Activated CD4-positive, alpha-beta memory T cell treated with anti-CD3 and anti-CD28 coated beads for 36 hours (primary cell): ENCODE data around the gene SLC48A1. TPM values are rescaled to one million over a fixed set of nuclear protein-coding genes. Genes with fewer than 3 reads are reported as not detected.

Experiments
- CTCF ChIA-PET: fragments of 350-600 bp; sonication (Branson Sonifier 250); formaldehyde crosslinking; loops from one replicate; lab custom pipeline; 2021; ENCODE audit warnings: antibody characterized with exemption, inconsistent platforms; lab: Charles Lee
- POLR2A ChIA-PET: fragments of 350-600 bp; sonication (Branson Sonifier 250); formaldehyde crosslinking; loops from one replicate; lab custom pipeline; 2021; ENCODE audit warnings: antibody characterized with exemption; lab: Charles Lee
- DNase-seq: peaks from one replicate; pipeline ENCODE4 v3.0.0-alpha.2; 2020
- H3K27ac Mint-ChIP-seq: one replicate; pipeline ENCODE4 v1.8.0; 2021; ENCODE audit warnings: mixed read lengths
- H3K27me3 Mint-ChIP-seq: one replicate; pipeline ENCODE4 v1.8.0; 2021; ENCODE audit warnings: mixed read lengths
- H3K36me3 Mint-ChIP-seq: one replicate; pipeline ENCODE4 v1.8.0; 2021; ENCODE audit warnings: mixed read lengths
- H3K4me1 Mint-ChIP-seq: one replicate; pipeline ENCODE4 v1.8.0; 2021; ENCODE audit warnings: low read depth, mixed read lengths
- H3K4me3 Mint-ChIP-seq: one replicate; pipeline ENCODE4 v1.8.0; 2021; ENCODE audit warnings: mild to moderate bottlenecking, mixed read lengths
- H3K9me3 Mint-ChIP-seq: one replicate; pipeline ENCODE4 v1.8.0; 2021; ENCODE audit warnings: mixed read lengths
- intact Hi-C: fragments of 100-400 bp; cut with micrococcal nuclease; formaldehyde crosslinking; loops from one replicate; pipeline ENCODE4 v1.15.1; 2023
- total RNA-seq, 2 experiments: library from RNA; stranded (reverse); gene quantifications; one replicate each; pipeline ENCODE4 v1.2.3, GENCODE V29; 2021

Gene SLC48A1
- total RNA-seq, 2 experiments from 2014 or later, result 13.7 to 16.2 TPM

GRCh38 chr12:47752121-47752520 lies 20.9 kb upstream of the SLC48A1 start:
- H3K27ac Mint-ChIP-seq, result no peak overlapping the region
- CTCF ChIA-PET, result interaction anchor here (0.9 to 14.4 kb wide), 3 partner anchors 9 to 86 kb away, joined by 3 to 361 read pairs (median 6); no protein-coding TSS in a partner anchor
- intact Hi-C loops, result no loop called here
- no peaks in the 10 kb centered on the region for H3K9me3 Mint-ChIP-seq
- H3K27me3 Mint-ChIP-seq, result no peaks in the 10 kb centered on the region
- H3K4me3 Mint-ChIP-seq, result no peak overlapping the region
- peaks cover 31% of the 10 kb centered on the region for H3K4me1 Mint-ChIP-seq
- H3K36me3 Mint-ChIP-seq, result no peaks in the 10 kb centered on the region
- DNase-seq, result no peak
- POLR2A ChIA-PET, result no interaction called here

- Mint-ChIP-seq H3K27me3 (no peaks in the 10 kb centered on the region), H3K4me1 (peaks cover 35% of the 10 kb centered on the region), H3K27ac (no peak overlapping the region), H3K9me3 (no peaks in the 10 kb centered on the region), H3K36me3 (no peaks in the 10 kb centered on the region), H3K4me3 (no peak overlapping the region)
- ChIA-PET CTCF (interaction anchor here (0.9 to 14.4 kb wide), 3 partner anchors 9 to 86 kb away, joined by 3 to 361 read pairs (median 6); no protein-coding TSS in a partner anchor), POLR2A (no interaction called here)
- no peak for DNase-seq
- intact Hi-C loops, result no loop called here
Observed at GRCh38 chr12:47752552-47752951, 20.5 kb upstream of the SLC48A1 start.

GRCh38 chr12:47753021-47754001 lies 19.7 kb upstream of the SLC48A1 start:
- ChIA-PET POLR2A (no interaction called here), CTCF (interaction anchor here (3.0 to 14.4 kb wide), 4 partner anchors 10 to 85 kb away, joined by 13 to 361 read pairs (median 70); partner anchors contain the start of gene SLC48A1)
- H3K9me3 Mint-ChIP-seq, result no peaks in the 10 kb centered on the region
- H3K27me3 Mint-ChIP-seq, result no peaks in the 10 kb centered on the region
- no peaks in the 10 kb centered on the region for H3K36me3 Mint-ChIP-seq
- no peak overlapping the region for H3K4me3 Mint-ChIP-seq
- intact Hi-C loops, result loop anchor here (2.0 kb wide), 1 partner anchor 47 kb away; the partner anchor contains the start of gene RPAP3
- H3K27ac Mint-ChIP-seq, result no peak overlapping the region
- H3K4me1 Mint-ChIP-seq, result peaks cover 39% of the 10 kb centered on the region
- DNase-seq, result no peak

GRCh38 chr12:47754126-47754525 lies 18.9 kb upstream of the SLC48A1 start:
- intact Hi-C loops, result loop anchor here (2.0 kb wide), 1 partner anchor 47 kb away; the partner anchor contains the start of gene RPAP3
- POLR2A ChIA-PET, result interaction anchor here (2.5 kb wide), 1 partner anchor 13 kb away, joined by 9 read pairs; no protein-coding TSS in a partner anchor
- no peaks in the 10 kb centered on the region for H3K27me3 Mint-ChIP-seq
- no peak overlapping the region for H3K4me3 Mint-ChIP-seq
- peaks cover 43% of the 10 kb centered on the region for H3K4me1 Mint-ChIP-seq
- H3K9me3 Mint-ChIP-seq, result no peaks in the 10 kb centered on the region
- H3K36me3 Mint-ChIP-seq, result no peaks in the 10 kb centered on the region
- DNase-seq, result no peak
- no peak overlapping the region for H3K27ac Mint-ChIP-seq
- CTCF ChIA-PET, result interaction anchor here (1.5 to 14.4 kb wide), 6 partner anchors 11 to 209 kb away, joined by 3 to 361 read pairs (median 14); partner anchors contain the start of genes SLC48A1 and TMEM106C

GRCh38 chr12:47754881-47755280 lies 18.2 kb upstream of the SLC48A1 start:
- intact Hi-C loops, result loop anchor here (2.0 to 5.0 kb wide), 2 partner anchors 48 to 82 kb away; partner anchors contain the start of gene RPAP3
- no peaks in the 10 kb centered on the region for H3K36me3 Mint-ChIP-seq
- H3K27ac Mint-ChIP-seq, result peak overlapping the region; percentile 53
- peak; percentile 34 for DNase-seq
- no peaks in the 10 kb centered on the region for H3K27me3 Mint-ChIP-seq
- no peak overlapping the region for H3K4me3 Mint-ChIP-seq
- POLR2A ChIA-PET, result interaction anchor here (0.8 to 2.5 kb wide), 6 partner anchors 11 to 78 kb away, joined by 3 to 16 read pairs (median 7); no protein-coding TSS in a partner anchor
- CTCF ChIA-PET, result interaction anchor here (0.6 to 14.4 kb wide), 17 partner anchors 12 to 722 kb away, joined by 3 to 361 read pairs (median 5); partner anchors contain the start of genes SLC48A1 and TMEM106C
- peaks cover 45% of the 10 kb centered on the region for H3K4me1 Mint-ChIP-seq
- H3K9me3 Mint-ChIP-seq, result no peaks in the 10 kb centered on the region

- peak; percentile 73 for DNase-seq
- no peaks in the 10 kb centered on the region for H3K36me3 Mint-ChIP-seq
- H3K27me3 Mint-ChIP-seq, result no peaks in the 10 kb centered on the region
- no peaks in the 10 kb centered on the region for H3K9me3 Mint-ChIP-seq
- ChIA-PET POLR2A (interaction anchor here (0.8 to 2.5 kb wide), 8 partner anchors 10 to 77 kb away, joined by 3 to 16 read pairs (median 4); partner anchors contain the start of gene RPAP3), CTCF (interaction anchor here (0.6 to 14.4 kb wide), 21 partner anchors 12 to 724 kb away, joined by 3 to 361 read pairs (median 5); partner anchors contain the start of genes SLC48A1 and TMEM106C)
- intact Hi-C loops, result loop anchor here (2.0 to 5.0 kb wide), 2 partner anchors 49 to 81 kb away; partner anchors contain the start of gene RPAP3
- H3K27ac Mint-ChIP-seq, result peak overlapping the region; percentile 49
- peaks cover 48% of the 10 kb centered on the region for H3K4me1 Mint-ChIP-seq
- peak overlapping the region; percentile 30 for H3K4me3 Mint-ChIP-seq
Observed at GRCh38 chr12:47755655-47756562, 17.1 kb upstream of the SLC48A1 start.

GRCh38 chr12:47757364-47757839 lies 15.6 kb upstream of the SLC48A1 start:
- no peak for DNase-seq
- Mint-ChIP-seq H3K27me3 (no peaks in the 10 kb centered on the region), H3K9me3 (no peaks in the 10 kb centered on the region), H3K27ac (peak overlapping the region; percentile 9), H3K4me1 (peaks cover 48% of the 10 kb centered on the region), H3K36me3 (no peaks in the 10 kb centered on the region), H3K4me3 (no peak overlapping the region)
- ChIA-PET POLR2A (interaction anchor here (1.1 to 1.2 kb wide), 2 partner anchors 10 to 84 kb away, joined by 5 to 7 read pairs; no protein-coding TSS in a partner anchor), CTCF (interaction anchor here (0.8 to 14.4 kb wide), 12 partner anchors 11 to 83 kb away, joined by 3 to 361 read pairs (median 9); partner anchors contain the start of gene SLC48A1)
- intact Hi-C loops, result loop anchor here (5.0 kb wide), 1 partner anchor 80 kb away; no protein-coding TSS in a partner anchor

- H3K36me3 Mint-ChIP-seq, result no peaks in the 10 kb centered on the region
- no peaks in the 10 kb centered on the region for H3K9me3 Mint-ChIP-seq
- no peak overlapping the region for H3K4me3 Mint-ChIP-seq
- no peak overlapping the region for H3K27ac Mint-ChIP-seq
- ChIA-PET POLR2A (interaction anchor here (1.0 to 1.2 kb wide), 3 partner anchors 9 to 83 kb away, joined by 4 to 7 read pairs (median 5); no protein-coding TSS in a partner anchor), CTCF (interaction anchor here (0.9 to 14.4 kb wide), 11 partner anchors 10 to 128 kb away, joined by 3 to 361 read pairs (median 12); partner anchors contain the start of gene SLC48A1)
- intact Hi-C loops, result loop anchor here (5.0 kb wide), 1 partner anchor 79 kb away; no protein-coding TSS in a partner anchor
- no peak for DNase-seq
- no peaks in the 10 kb centered on the region for H3K27me3 Mint-ChIP-seq
- H3K4me1 Mint-ChIP-seq, result peaks cover 48% of the 10 kb centered on the region
Observed at GRCh38 chr12:47757840-47758583, 15.0 kb upstream of the SLC48A1 start.

GRCh38 chr12:47758584-47758833 lies 14.5 kb upstream of the SLC48A1 start:
- H3K9me3 Mint-ChIP-seq, result no peaks in the 10 kb centered on the region
- no peaks in the 10 kb centered on the region for H3K36me3 Mint-ChIP-seq
- ChIA-PET POLR2A (interaction anchor here (1.0 to 1.2 kb wide), 3 partner anchors 17 to 82 kb away, joined by 3 to 7 read pairs (median 4); no protein-coding TSS in a partner anchor), CTCF (interaction anchor here (0.9 to 14.4 kb wide), 11 partner anchors 10 to 128 kb away, joined by 3 to 361 read pairs (median 12); partner anchors contain the start of gene SLC48A1)
- intact Hi-C loops, result loop anchor here (5.0 kb wide), 1 partner anchor 79 kb away; no protein-coding TSS in a partner anchor
- no peak for DNase-seq
- H3K4me3 Mint-ChIP-seq, result no peak overlapping the region
- H3K27ac Mint-ChIP-seq, result no peak overlapping the region
- H3K27me3 Mint-ChIP-seq, result no peaks in the 10 kb centered on the region
- peaks cover 48% of the 10 kb centered on the region for H3K4me1 Mint-ChIP-seq
